ENCODE data around the gene ADGRD2.

ADGRD2 gene

DNA sequence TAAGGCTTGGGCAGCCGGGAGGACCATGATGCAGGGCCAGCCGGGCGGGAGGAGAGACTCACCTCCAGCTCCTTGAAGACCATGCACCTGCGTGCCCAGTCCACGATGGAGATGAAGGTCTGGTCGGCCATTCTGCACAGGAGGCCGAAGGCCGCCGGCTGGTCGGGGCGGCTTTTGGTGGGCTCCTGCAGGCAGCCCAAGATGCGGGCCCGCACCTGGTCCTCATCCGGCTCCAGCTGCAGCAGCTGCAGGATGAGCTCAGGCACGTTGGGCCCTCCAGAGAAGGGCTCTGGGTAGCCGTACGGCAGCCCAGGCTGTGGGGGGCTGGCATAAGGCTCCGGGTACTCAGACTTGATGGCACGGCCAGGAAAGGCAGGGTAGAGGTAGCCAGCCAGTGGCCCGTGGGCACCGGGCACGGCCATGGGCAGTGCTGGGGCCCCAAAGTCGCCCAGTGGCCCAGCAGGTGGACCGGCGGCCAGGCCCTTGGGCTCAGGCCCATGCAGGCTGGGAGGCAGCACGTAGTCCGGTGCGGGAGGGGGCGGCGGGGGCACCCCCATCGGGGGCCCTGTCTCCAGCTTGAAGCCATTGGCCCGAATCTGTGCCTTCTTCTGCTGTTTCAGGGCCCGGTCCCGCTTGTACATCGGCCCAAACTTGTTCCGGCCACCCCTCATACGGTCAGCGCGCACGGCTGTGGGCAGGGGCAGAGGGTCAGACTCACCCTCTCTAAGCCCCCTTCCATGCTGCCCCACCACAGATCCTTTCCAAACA lies 50.0 kb downstream of the ADGRD2 start:
- Mint-ChIP-seq H3K27ac (no peak overlapping the region), H3K36me3 (ENCODE audit: low read depth) (no peaks in the 10 kb centered on the region), H3K9me3 (no peaks in the 10 kb centered on the region), H3K27me3 (peaks cover 33% of the 10 kb centered on the region), H3K4me3 (no peak overlapping the region), H3K4me1 (ENCODE audit: low read depth) (peaks cover 23% of the 10 kb centered on the region)
- no peak for DNase-seq

DNA sequence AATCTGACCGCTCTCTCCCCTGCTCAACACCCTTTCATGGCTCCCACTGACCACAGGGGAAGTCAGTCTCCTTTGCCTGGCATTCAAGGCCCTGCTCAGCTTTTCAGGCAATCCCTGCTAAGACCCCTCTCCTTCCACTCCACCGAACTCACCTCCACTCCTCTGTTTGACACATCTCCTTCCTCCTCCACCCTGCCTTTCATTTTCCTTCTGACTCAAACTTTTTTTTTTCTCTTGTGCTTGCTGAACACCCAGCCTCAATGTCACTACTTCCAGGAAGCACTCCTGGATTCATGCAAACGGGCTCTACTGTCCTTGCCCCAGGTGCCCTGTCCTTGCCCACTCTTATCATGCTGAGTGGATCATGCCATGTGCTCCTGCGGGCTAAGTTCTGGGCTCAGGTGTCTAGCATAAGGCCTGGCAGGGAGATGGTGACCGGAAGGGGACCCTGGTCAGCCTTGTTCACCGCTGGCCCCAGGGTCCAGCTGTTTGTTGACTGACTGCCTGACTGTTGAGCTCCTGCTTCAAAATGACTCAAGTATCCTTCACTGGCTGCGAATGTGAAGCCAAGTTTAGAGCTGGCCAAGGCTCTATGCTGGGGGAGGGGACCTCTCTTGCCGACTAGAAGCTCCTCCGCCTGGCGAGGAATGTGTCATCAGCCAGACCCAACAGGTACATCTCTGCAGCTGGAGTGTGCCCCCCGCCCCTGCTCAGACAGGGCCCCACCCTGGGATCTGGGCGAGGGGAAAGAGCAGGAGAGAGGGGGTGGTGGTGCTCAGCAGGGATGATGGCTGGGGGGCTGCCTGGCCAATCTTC lies 50.8 kb downstream of the ADGRD2 start:
- H3K4me3 Mint-ChIP-seq, result no peak overlapping the region
- no peaks in the 10 kb centered on the region for H3K36me3 Mint-ChIP-seq (ENCODE audit: low read depth)
- H3K27me3 Mint-ChIP-seq, result peaks cover 41% of the 10 kb centered on the region
- no peak overlapping the region for H3K27ac Mint-ChIP-seq
- H3K4me1 Mint-ChIP-seq (ENCODE audit: low read depth), result peaks cover 18% of the 10 kb centered on the region
- H3K9me3 Mint-ChIP-seq, result no peaks in the 10 kb centered on the region
- no peak for DNase-seq

DNA sequence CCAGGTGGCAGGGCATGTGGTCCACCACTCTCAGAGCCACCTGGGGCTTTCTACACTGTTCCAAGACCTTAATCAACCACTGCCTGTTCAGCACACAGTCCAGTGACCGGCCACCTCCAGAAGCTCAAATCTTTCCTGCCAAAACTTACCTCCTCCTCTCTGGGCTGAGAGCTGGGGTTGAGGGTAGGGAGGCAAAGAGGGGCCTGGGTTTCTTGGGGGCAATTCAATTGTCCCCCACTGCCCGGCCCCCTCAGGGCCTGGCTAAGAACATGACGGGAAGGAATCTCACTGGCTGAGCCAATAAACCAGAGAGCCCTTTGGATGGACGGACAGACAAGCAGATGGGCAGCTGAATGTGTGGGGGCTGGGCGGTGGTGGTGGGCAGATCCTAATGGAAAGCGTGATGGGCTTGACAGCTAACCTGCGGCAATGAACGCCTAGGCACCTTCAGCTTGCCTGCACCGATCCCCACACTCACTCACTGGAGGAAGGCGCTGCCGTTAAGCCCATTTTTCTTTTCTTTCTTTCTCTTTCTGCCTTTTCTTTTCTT lies 51.6 kb downstream of the ADGRD2 start:
- H3K27me3 Mint-ChIP-seq, result peaks cover 48% of the 10 kb centered on the region
- H3K4me3 Mint-ChIP-seq, result no peak overlapping the region
- H3K27ac Mint-ChIP-seq, result no peak overlapping the region

DNA sequence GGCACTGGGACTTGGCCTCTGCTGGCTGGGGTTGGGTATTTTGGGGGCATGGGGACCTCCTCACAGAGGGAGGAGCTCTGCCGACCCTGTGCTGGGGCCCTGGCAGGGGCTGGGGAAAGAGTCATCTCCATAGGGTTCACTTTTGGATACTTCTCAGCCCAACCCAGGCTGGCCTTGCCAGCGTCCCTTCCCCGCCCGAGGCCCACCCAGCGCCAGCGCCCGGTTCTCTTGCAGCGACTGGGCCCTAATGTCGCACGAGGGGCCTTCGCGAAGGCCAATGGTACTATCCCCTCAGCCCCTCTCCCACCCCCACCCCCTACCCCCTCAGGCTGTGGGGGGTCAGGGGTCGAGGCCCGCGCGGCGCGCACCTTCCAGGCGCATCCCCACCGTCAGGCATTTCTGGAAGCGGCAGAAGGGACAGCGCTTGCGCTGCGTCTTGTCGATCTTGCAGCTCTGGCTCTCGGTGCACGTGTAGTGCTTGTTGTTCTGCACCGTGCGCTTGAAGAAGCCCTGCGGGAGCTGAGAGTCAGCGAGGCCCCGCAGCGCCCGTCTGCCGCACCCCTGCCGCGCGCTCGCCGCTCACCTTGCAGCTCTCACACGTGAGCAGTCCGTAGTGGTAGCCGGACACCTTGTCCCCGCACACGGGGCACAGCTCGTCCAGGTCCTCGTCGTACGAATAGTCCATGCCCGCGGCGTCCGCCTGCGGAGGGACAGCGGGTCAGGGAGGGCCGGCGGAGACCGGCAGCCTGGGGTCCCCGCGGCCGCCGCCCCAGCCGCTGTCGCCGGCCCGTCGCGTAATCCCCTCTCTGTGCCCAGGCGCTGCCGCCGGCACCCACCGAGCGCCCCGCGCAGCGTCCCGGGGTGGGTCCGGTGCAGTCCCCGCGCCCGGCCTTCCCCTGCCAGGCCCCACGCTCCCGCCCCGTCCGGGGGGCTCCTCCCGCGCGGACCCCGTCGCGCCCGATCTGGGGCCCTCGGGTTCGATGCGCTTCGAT lies 52.8 kb downstream of the ADGRD2 start:
- no peak for DNase-seq
- H3K4me3 Mint-ChIP-seq, result no peak overlapping the region
- no peak overlapping the region for H3K27ac Mint-ChIP-seq
- peaks cover 15% of the 10 kb centered on the region for H3K4me1 Mint-ChIP-seq (ENCODE audit: low read depth)
- no peaks in the 10 kb centered on the region for H3K9me3 Mint-ChIP-seq
- H3K27me3 Mint-ChIP-seq, result peaks cover 49% of the 10 kb centered on the region
- no peaks in the 10 kb centered on the region for H3K36me3 Mint-ChIP-seq (ENCODE audit: low read depth)

More for the DNA sequence above, 51.6 kb downstream of the ADGRD2 start:
- Mint-ChIP-seq H3K4me1 (ENCODE audit: low read depth) (peaks cover 15% of the 10 kb centered on the region), H3K36me3 (ENCODE audit: low read depth) (no peaks in the 10 kb centered on the region), H3K9me3 (no peaks in the 10 kb centered on the region)
- no peak for DNase-seq

DNA sequence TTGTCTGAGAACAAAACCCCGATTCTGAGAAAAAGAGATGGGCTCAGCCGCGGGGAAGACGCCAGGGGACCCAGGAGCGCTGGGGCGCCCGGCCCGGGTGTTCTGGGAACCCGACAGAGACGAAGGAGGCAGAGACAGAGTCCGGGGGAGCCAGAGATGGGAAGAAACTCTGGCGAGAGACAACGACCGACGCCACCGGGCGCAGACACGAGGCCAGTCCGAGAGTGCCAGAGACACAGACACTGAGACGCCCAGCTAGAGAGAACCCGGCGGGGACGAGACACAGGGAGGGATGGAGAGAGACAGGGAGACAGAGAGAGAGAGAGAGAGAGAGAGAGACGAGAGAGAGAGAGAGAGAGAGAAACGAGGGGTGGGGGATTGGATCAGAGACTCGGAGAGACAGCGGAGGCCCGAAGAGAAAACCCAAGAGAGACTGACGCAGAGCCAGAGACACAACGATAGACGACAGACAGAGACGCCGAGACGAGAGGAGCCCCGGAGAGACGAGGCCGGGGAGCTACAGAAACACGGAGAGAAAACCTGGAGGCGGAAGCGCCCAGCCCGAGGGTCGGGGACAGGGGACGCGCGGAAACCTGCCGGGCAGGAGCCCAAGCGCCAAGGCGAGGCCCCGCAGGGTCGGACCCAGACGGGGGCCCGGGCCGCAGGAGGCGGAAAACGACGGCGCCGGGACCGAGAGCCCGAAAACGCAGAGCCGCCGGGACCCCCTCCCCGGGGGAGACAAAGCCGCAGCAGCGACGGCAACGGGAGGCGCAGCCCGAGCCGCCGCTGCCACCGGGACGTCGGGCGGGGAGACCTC lies 53.7 kb downstream of the ADGRD2 start:
- Mint-ChIP-seq H3K4me1 (ENCODE audit: low read depth) (peaks cover 15% of the 10 kb centered on the region), H3K4me3 (peak overlapping the region; percentile 61), H3K36me3 (ENCODE audit: low read depth) (no peaks in the 10 kb centered on the region), H3K27ac (no peak overlapping the region), H3K27me3 (peaks cover 49% of the 10 kb centered on the region), H3K9me3 (no peaks in the 10 kb centered on the region)
- no peak for DNase-seq

DNA sequence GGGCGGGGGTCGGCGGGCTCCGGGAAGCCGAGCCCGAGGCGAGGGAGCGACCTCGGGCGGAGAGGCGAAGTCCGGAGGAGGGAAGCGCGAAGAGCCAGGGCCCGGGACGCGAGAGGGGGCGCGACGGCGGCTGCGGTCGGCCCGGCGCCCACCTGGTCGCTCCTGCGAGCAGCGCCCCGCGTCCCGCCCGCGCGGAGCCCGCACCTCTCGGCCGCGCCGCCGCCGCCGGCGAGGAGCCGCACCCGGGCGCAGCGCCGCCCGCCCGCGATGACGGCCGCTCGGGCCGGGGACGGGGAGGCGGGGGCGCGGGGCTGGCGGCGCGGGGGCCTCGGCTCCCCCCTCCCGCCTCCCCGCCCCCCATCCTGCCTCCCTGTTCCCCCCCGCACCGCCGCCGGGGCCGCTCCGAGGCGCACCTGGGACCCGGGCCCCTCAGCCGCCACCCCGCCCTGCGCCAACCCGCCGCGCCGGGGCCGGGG lies 54.3 kb downstream of the ADGRD2 start:
- H3K36me3 Mint-ChIP-seq (ENCODE audit: low read depth), result no peaks in the 10 kb centered on the region
- no peak overlapping the region for H3K27ac Mint-ChIP-seq
- no peak overlapping the region for H3K4me3 Mint-ChIP-seq
- peaks cover 48% of the 10 kb centered on the region for H3K27me3 Mint-ChIP-seq
- no peaks in the 10 kb centered on the region for H3K9me3 Mint-ChIP-seq
- H3K4me1 Mint-ChIP-seq (ENCODE audit: low read depth), result peaks cover 10% of the 10 kb centered on the region
- no peak for DNase-seq

DNA sequence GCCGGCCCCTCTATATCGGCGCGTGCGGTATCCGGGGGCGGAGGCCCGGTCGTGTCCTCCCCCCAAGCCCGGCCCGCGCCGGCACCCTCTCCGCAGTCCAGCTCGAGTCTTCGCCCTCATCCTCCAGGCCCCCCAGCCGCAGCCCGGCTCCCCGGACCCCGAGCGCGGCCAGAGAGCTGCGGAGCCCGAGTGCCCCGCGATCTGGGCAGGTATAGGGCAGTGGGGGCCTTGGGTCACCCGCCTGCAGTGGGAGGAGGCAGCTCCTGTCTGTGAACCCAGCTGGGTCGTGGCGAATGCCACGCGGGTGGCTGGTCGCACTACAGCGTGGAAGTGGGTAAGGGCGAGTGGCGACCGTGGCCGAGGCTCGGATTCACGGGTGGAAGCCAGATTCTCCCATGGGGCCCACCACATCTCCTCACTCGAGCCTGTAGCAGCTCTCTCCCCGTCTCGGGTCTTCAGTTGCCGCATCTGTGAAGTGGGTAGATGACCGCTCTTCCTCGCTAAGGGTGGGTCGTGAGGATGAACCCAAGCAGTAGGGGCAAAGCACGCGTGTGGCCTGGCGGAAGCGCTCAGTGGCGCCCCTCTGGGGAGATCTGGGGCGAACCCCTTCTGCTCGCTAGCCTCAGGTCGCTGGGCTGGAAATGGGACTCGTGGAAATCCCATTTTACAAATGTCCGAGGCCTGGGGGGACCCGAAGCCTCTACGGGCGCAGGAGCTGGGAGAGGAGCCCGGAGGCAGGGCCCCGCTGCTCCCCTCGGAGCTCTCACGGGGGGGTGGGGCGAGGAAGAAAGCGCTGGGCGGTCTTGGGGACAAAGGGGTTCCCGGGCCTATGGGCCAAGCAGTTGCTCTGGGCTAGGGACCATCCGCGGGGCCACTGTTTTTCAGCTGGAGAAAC lies 55.0 kb downstream of the ADGRD2 start:
- no peak for DNase-seq
- Mint-ChIP-seq H3K9me3 (no peaks in the 10 kb centered on the region), H3K27me3 (peaks cover 45% of the 10 kb centered on the region), H3K27ac (no peak overlapping the region), H3K4me3 (peak overlapping the region; percentile 10), H3K36me3 (ENCODE audit: low read depth) (no peaks in the 10 kb centered on the region), H3K4me1 (ENCODE audit: low read depth) (peaks cover 8% of the 10 kb centered on the region)

DNA sequence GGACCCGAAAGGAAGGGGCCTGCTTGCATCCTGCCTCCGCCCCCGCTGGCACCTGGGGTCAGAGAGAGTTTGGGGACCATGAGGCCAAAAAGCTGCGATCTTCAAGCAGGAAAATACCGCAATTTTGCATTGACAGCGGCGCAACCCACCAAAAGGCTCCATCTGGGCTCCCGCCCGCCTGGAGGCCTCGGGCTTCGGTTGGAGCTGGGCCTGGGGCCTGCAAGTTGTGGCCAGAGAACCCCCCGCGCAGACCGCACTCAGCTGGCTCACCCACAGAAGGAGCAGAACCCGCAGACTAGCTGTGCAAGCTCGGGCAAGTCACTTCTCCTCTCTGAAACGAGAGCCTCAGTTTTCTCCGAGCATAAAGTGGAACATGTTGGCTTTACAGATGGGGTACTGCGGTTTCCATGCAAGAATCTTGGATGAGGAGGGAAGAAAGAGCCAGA lies 55.7 kb downstream of the ADGRD2 start:
- Mint-ChIP-seq H3K9me3 (no peaks in the 10 kb centered on the region), H3K4me3 (no peak overlapping the region), H3K27ac (no peak overlapping the region), H3K4me1 (ENCODE audit: low read depth) (peaks cover 8% of the 10 kb centered on the region), H3K36me3 (ENCODE audit: low read depth) (no peaks in the 10 kb centered on the region), H3K27me3 (peaks cover 47% of the 10 kb centered on the region)
- no peak for DNase-seq

DNA sequence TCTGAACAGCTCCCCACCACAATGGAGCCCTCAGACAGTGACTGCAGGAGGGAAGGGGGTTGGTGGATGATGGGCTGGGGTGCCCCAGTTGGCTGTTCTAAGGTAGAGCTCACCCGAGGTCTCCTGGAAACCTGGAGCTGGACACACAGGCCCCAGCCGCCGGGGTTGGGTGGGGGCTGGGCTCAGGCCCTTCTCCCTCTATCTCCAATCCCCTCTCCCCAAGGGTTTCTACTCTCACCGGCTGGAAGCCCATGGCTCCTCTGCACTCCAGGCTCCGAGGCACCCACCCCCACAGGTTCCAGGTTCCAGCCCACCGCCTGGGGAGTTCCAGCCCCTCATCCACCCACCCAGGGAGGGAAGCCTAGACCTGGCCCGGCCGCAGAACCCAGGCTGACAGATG lies 56.2 kb downstream of the ADGRD2 start:
- H3K36me3 Mint-ChIP-seq (ENCODE audit: low read depth), result no peaks in the 10 kb centered on the region
- H3K9me3 Mint-ChIP-seq, result no peaks in the 10 kb centered on the region
- H3K4me3 Mint-ChIP-seq, result no peak overlapping the region
- H3K27me3 Mint-ChIP-seq, result peaks cover 43% of the 10 kb centered on the region
- no peak overlapping the region for H3K27ac Mint-ChIP-seq
- DNase-seq, result no peak
- H3K4me1 Mint-ChIP-seq (ENCODE audit: low read depth), result peaks cover 8% of the 10 kb centered on the region

DNA sequence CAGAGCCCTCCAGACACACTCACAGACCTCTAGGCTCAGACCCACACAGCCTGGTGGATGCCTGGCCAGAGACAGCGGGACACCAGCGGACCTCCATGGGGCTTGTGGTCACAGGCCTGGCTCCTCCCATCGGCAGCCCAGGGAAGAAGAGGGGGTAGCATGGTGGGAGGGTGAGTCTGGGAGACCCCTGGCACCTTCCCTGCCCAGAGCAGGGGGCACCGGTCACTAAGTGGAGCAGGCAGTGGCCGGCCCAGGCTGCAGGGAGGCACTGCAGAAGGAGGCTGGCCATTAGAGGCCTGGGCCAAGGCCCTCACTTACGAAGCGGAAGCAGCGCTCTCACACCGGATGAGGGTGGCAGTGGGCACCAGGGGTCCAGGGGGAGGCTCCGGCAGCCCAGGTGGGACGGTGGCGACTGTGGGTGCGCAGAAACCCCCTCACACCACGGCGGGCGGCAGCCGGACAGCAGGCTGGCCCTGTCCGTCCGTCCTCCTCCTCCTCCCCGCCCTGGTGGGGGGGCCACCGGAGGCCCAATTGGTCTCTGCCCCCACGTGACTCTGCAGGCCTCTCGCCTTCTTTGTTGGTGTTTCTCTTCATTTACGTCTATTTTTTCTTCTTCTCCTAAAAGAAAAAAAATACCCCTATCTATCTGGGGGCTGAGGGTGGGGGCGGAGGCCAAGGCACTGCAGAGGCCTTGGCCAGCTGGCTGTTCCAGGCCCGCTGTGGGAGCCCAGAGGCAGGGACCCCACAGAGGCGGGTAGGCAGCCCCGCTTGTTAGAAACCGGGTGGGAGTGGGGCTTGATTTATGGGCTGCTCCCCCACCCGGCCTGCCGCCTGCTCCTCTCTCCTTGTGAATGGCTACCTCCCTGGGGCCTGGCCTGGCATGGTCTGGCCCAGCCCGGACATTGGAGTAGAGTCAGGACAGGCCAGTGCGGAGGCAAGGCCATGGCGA lies 57.0 kb downstream of the ADGRD2 start, which contains the start of gene NR5A1:
Gene NR5A1 (minus strand): TSS at position 469 of the 949 bp plus-strand sequence. CDS start 4,004 bp downstream, outside the sequence.
- H3K27me3 Mint-ChIP-seq, result peaks cover 35% of the 10 kb centered on the region
- peaks cover 8% of the 10 kb centered on the region for H3K4me1 Mint-ChIP-seq (ENCODE audit: low read depth)
- DNase-seq, result no peak
- no peaks in the 10 kb centered on the region for H3K36me3 Mint-ChIP-seq (ENCODE audit: low read depth)
- no peak within 1 kb of the TSS for H3K4me3 Mint-ChIP-seq
- H3K27ac Mint-ChIP-seq, result no peak within 1 kb of the TSS
- H3K9me3 Mint-ChIP-seq, result no peaks in the 10 kb centered on the region

DNA sequence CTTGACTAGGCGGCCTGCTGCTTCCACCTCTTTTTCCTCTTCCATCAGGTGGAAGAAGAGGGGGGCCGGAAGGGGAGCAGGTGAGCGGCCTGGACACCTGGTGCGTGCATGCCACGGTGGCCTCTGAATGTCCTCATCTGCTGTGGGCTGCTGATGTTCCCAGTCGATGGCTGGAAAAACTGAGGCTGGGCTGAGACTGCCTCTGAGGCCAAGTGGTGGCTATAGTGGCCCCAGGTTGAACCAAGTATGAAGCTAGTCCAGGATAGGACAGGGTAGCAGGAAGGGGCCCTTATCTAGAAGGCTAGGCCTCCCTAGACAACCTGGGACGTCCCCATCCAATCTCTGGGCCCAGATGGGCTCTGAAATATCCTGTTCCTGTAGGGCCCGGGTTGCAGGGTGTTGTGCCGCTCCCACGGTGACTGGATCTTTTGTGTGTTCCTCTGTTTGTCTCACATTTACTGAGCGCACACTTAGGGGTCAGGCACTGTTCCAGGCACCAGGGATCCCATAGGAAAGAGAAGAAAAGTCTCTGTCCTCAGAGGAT lies 57.7 kb downstream of the ADGRD2 start:
- Mint-ChIP-seq H3K36me3 (ENCODE audit: low read depth) (no peaks in the 10 kb centered on the region), H3K27ac (no peak overlapping the region), H3K27me3 (peaks cover 30% of the 10 kb centered on the region), H3K9me3 (no peaks in the 10 kb centered on the region), H3K4me1 (ENCODE audit: low read depth) (peaks cover 8% of the 10 kb centered on the region), H3K4me3 (no peak overlapping the region)
- no peak for DNase-seq
